Activated T-cell treated with anti-CD3 and anti-CD28 coated beads for 24 hours (primary cell): ENCODE data around the gene TTC17.
"Not testable (repeated sequence)": the region's sequence is repeated elsewhere in the genome, so short reads cannot be mapped to it uniquely, and the experiment has no call there.

Experiments
- DNase-seq: peaks from one replicate; pipeline ENCODE4 v3.0.0-alpha.2; 2020; ENCODE audit warnings: low read depth

The TTC17 gene

DNA sequence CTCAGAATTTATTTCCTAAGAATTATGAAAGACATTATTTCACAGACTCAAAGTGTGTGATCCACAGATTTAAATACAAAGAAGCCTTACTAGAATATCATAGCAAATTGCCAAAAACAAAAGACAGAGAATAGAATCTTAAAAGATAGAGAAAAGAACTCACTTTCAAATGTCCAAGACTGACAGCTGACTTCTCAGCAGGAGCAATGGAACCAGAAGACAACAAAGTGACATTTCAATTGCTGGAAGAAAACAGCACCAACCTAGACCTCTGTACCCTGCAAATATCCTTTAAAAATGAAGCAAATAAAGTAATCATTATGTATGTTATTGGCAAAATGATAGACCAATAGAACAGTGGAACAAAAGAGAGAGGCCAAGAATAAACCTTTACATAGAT lies 109.2 kb downstream of the TTC17 start:
- DNase-seq = no peak

DNA sequence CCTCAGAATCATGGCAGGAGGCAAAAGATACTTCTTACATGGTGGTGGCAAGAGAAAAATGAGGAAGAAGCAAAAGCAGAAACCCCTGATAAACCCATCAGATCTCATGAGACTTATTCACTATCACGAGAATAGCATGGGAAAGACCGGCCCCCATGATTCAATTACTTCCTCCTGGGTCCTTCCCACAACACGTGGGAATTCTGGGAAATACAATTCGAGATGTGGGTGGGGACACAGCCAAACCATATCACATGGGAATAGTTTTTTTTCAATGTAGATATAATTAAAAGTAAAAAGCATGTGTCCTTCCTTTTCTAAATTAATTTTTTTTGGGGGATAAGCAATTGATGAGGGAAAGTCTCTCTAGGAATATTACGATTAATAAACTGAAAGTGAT lies 118.8 kb downstream of the TTC17 start:
- not testable (repeated sequence) for DNase-seq

DNA sequence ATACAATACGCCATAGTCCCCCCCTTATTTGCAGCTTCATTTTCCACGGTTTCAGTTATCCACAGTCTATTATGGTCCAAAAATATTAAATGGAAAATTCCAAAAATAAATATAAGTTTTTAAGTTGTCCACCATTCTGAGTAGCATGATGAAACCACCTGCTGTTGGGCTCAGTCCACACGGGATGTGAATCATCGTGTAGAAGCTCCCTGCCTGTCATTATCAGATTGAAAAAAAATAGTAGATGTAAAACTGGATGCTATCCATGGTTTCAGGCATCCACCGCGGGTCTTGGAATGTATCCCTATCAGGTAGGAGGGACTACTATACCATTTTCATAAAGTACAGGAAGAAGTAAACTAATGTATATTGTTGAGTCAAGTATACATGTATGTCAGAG lies 127.4 kb downstream of the TTC17 start:
- DNase-seq = no peak

DNA sequence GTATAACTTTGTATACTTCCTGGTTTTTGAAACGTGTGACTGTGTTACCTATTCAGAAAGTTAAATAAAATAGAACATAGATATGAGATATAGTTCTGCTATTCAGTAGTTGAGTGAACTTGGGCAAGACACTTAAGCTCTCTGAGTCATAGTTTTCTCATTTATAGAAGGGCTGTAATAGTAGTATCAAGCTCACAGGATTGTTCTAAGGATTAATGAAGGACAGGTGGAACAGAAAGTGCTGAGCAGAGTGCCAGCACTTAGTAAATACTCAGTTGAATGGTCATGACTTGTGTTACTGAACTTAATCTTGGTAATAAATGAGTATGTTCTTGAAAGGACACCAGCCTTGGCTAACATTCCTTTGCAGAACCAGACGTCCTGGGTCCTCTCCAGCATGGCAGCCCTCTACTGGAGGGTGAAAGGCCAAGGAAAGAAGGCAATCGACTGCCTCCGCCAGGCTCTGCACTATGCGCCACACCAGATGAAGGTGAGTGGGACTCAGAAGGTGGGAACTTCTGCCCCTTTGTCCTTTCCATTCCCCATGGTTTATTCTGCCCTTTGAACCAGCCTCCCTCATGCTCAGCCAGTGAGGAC lies 131.2 kb downstream of the TTC17 start:
- no peak for DNase-seq

DNA sequence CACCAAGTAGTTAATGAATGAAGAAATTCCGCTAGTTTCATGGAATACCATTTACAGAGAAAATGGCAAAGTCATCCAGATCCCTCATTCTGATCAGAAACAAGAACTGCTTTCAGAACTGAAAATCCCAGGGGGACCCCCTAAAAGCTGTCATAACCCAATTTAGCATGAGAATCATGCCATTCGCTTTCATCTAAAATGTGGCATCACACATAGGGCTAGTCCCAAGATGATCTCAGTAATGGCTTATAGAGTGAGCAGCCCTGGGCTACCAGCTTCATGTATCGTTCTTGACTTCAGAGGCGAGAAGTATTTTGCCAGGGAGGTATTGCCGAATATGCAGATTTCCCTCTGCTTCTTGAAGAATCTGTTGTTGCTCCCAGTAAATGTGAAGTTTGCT lies 134.0 kb downstream of the TTC17 start:
- no peak for DNase-seq

DNA sequence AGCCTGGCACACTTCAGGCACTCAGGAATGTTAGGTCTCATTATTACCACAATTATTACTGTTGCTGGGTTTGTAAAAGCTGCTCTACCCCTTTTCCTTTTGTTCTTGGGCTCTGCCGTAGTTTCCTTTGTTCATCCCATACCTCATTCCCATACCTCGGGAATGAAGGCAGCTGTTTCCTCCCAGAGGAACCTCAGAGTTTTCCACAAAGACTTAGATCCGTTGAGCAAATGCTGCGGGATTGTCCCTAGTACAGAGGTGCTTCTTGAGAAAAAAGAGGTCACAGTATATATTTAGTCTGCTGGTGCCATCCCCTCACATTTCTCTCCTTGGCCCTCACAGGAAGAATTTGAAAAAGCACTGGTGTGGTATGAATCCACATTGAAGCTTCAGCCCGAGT lies 134.7 kb downstream of the TTC17 start:
- no peak for DNase-seq

DNA sequence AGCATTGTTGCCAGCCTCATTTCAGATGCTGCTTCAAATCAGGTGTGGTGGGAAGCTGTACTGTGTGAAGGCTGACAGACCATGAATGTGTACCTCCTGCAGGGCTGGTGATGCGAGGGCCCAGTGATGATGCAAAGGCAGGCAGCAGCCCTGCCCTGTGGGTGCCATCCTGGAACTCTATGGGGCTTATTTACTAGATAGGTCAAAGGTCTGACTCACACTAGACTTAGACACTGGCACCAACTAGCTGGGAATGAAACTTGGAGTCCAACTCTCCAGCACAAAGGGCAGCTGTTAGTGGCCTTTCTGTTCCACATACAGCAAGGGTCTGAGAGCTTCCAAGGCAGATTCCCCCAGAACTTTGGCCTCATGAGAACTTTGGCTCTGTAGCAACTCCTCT lies 138.4 kb downstream of the TTC17 start:
- DNase-seq = no peak

DNA sequence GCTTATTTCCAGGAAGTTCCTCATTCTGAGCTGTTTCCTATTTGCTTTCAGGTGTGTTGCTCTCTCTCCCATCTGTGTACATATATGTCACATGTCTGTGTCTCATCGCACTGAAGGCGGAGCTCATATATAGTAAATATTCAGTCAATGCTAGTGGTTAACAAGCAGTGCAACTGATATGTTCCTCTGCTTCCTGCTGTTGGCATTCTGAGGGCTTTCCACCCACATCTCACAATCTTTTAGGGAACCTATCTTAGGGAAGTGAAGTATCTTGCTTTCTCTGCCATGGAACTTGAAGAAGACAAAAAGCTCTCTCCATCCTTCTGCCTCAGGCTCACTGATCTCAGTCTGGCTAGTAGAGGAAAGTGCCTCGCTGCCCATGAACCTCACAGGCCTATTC lies 139.8 kb downstream of the TTC17 start:
- no peak for DNase-seq

DNA sequence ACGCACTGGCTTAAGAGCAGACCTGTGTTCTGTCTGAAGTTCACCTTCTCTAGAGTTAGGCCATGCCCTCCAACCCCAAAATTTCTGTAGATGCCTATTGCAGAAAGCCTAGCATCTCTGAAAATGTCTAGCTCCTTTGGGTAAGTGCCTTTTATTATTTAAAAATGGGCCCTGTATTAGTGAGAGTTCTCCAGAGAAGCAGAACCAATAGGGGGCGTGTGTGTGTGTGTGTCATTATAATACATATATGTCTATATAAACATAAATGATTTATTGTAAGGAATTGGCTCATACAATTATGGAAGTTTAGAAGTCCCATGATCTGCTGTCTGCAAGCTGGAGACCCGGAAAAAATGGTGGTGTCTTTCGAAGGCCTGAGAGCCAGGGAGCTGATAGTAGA lies 144.7 kb downstream of the TTC17 start:
- DNase-seq = no peak

DNA sequence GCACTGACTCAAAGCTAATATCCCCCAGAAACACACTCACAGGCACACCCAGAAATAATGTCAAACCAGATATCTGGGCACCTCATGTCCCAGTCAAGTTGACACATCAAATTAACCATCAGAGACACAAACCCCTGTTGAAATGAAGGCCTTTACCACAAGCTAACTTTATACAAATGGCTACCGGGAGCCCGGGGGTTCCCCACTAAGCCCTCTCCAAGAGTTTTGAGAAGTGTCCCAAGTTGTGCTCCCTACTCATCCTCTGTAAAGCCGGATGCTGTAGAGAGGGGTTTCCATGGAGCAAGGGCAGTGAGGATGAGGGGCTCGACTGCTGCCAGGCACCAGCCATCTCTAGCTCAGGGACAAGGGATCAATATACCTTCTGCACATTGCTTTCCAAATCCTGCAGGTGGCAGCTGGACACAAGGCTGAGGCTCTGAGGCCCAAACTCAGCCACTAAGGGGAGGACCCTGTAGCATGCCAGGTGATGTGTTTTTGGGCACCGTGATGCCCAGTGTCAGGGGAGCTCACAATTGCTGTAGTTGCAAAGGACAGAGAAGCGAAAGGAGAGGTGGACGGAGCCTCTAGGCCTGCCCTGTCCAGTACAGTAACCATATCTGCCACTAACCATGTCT lies 145.7 kb downstream of the TTC17 start:
- no peak for DNase-seq

DNA sequence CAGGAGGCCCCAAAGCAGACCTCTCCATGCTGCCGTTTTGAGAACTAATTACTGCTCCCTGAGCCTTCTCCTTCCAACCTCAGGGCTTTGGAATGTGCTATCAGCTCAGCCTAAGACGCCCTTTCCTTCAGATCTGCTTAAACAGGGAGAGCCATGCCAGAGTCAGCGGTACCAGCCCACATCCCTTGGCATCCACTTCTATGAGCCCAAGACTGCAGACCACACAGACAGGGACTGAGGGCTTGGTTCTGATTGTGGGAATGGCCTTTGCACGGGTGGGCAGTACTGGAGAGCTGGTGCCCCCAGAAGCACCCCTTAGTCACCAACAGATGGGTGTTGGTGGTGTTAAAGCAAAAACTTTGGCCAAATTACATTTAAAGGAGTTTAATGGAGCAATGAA lies 146.5 kb downstream of the TTC17 start:
- no peak for DNase-seq

DNA sequence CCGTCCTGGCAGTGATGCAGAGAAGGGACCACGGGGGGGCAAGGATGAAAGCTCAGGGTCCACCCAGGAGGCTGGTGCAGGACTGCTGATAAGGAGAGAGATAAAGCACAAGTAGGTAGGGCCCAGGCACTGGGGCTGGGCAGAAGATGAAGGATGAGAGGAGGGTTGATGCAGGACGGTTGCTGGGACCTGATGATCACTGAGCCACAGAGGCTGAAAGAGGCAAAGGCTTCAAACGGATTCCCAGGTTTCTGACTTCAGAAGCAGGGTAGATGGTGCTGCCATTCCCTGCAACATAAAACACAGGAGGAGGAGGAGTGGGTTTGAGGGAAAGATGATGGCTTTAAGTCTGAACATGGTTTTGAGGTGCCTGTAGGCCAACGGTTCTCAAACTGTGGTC lies 148.5 kb downstream of the TTC17 start:
- DNase-seq = no peak

DNA sequence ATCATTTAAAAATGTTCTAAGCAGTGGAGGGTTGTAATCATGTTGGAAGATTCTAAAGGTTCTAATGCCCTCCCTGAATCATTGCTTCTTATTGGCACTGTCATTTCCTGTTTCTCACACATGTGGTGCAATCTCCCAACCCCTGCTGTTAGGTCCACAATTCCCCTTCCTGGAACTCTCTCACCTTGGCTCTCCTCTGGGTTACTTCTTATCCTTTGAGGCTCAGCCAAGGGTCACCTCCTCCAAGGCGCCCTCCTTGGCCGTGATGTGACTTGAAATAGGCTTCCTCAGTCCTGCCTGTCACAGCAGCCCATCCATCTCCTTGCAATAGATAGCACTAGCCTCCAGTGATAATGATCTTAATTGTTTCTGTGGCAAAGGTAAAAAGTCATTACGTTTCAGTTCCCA lies 149.8 kb downstream of the TTC17 start:
- no peak for DNase-seq

DNA sequence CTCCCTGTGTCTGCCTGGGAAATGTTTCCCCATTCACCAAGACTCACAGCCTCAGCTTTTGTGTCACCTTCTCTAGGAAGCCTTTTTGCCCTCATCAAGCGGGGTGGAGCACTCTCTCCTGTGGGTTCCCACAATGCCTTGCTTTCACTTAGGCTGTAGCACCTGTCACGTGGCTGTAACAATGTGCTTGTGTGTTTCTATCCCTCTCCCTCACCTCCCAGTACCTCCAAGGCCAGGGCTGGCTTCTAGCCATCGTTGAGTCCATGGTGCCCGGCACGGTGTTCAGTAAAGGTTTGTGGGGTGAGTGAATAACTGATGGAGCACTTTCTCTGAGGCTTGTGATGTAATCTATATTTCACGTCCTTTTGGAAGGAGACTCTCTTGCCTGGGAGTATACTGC lies 153.2 kb downstream of the TTC17 start:
- DNase-seq = no peak

DNA sequence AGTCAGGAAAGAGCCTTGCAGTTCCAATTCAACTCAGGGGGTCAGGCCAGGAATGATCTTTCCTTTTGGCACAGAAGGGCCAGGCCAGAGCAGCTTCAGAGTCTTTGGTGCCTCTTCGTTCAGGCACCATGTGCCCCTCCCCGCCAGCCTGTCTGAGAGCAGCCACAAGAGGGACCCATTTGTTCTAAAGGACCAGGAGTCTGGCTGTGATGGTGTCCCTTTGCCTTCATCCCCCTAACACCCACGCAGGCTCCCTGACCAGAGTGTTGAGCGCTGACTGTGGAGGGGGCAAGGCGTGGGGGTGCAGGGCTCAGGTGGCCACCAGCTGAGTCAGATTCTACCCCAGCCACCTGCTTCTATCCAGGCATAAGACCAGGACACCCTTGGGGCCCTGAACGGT lies 156.4 kb downstream of the TTC17 start:
- DNase-seq = no peak

DNA sequence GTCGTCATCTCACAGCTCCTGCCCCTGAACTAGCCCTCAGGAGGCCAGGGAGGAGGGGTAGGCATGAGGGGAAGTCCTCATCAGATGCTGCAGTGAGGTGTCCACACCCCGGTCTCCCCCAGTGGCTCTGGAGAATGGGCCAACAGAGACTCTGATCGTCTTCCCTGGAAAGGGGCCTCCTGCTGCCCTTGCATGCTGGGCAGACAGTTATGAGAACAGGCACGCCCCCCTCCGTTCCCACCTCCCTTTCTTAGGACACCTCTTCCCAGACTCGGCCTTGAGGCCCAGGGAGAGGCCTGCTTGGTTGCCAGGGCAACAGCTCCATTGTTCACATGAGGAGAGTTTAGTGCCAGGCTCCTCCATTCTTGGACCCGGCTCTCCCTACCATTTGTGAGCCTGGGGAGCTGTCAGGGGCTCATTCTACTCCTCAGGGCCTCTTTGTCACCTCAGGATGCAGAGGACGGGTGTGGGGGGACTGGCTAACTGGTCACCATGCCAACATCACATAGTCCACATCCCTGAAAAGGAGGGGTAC lies 157.7 kb downstream of the TTC17 start:
- DNase-seq = no peak

DNA sequence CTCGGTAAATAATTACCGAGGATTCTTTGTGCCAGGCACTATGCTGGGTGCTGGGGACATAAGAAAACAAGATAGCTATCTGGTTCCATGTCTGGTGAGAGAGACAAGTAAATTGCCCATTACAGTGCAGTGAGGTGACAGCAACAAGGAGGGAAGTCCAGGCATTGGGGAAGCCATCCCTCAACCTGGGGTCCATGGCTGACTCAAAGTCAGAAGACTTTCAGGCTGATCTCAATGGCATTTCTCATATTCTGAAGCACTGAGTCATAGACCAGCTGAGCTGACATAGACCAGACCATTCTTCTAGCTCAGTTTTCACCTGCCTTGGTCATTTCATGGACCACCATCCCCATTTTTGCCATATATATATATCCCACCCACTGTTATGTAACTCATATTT lies 158.8 kb downstream of the TTC17 start:
- DNase-seq = no peak

DNA sequence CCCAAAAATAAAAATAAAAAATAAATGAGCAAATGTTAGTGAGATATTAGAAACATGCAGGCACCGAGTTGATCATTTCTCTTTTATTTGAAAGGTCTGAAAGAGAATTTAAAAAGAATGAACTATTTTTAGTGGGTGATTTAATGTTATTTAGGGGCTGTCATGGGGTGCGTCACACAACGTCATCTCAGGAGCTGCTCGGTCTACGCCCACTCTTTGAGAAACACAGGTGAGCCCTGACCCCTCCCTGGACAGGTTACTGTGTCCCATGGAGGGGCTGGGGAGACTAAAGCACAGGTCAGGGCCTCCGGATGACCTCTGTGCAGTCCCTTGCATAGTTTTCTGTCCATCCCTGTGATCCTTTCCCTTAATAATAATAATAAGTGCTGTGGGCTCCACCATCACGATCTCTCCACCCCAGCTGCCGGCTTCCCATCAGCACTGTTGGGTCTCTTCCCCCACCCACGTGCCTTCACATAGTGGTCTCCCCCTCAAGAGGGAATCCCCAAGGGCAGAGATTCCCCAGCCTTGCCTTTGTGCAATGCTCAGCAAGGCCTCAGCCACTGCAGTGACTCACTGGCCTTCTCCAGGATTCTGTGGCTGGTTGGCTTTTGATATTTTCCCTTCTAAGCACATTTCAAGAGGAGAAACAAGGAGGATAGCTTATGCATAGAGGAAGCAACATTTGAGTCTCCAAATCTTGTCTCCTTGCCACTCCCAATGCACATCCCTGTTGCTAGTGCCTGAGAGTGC lies 159.9 kb downstream of the TTC17 start:
- DNase-seq = peak; percentile 2

DNA sequence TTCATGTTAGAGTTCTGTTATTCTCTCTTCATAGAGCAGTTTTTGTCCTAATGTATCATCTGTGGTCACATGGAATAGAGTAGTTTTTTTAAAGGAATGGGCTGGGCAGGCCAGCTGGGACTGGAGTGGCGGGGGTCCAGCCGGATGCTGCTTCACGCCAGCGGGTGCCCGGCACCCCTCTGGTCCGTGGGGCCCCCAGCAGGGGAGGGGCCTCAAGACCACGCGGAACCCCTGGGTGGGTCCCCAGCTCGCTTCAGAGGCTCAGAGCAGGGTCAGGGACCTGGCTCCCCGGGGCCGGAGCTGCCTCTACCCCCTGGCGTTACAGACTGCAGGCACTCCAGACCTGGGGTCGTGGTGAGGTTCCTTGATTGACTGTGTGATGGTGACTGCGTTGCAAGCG lies 162.8 kb downstream of the TTC17 start:
- DNase-seq = no peak

DNA sequence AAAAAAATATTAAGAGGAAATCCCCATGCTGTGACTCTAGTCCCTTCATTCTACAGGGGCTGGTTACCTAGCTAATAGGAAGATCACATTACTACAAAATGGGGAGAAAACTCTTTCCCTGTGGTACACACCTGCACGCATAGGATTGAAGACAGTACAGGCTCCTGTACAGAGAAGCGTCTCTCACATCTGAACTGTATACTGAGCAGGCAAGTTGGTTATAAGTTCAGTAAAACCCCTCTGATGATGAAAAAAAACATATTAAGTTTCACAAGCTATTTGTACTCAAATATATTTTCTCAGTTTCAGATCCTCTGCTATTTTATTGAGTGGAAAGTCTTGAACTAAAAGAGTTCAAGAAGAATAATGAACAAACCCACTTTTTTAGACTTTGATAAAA lies 164.9 kb downstream of the TTC17 start:
- DNase-seq = no peak

DNA sequence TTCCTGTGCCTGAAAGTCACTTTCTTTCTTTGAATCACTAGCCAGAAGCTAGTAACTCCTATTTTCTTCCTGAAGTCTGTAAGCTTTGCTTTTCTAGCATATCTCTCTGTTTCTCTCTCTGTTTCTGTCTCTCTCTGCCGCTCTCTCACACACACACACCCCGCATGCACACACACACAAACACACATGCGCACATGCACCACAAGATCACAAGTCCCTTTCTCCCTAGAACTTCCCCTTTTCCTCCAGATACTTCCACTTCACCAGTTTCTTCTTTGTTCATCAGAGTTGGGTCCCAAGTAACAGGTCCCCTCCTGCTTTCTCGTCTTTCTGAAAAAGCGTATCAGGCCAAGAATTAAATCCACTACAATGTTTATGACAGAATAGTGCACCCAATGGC lies 173.3 kb downstream of the TTC17 start:
- no peak for DNase-seq

DNA sequence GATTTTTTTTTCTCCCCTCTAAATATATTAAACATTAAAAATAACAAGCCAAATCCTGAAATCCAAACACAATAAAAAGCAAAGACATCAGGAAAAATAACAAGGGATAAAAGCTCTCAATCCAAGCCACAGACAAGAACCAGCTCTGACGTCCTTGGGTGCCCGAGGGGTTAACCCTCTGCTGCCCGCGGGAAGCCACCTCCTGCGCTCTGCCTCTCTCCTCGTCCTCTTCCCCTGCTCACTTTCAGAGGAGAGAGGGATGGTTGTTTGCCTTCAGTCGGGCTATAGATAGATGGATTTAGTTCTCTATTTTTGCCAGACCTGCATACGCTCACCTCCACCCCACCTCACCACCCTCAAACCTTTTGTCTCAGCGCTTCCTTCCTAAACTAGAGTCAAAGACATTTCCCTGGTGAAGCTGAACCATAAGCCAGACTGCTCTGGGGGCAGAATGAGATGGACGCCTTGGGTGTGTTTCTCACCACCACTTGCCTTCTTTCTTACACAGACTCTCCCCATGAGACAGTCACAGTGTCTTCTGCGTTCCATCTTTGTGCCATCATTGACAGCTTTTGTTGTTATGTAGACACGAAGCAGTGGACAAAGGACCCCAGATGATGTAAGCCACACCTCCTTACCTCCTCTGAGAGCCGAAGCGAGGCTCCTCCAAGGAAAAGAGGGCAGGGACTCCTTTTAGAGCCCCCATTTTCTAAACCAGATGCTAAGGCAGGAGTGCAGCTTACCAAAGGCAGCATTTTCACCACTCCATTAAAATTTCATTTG lies 179.3 kb downstream of the TTC17 start:
- DNase-seq = no peak

DNA sequence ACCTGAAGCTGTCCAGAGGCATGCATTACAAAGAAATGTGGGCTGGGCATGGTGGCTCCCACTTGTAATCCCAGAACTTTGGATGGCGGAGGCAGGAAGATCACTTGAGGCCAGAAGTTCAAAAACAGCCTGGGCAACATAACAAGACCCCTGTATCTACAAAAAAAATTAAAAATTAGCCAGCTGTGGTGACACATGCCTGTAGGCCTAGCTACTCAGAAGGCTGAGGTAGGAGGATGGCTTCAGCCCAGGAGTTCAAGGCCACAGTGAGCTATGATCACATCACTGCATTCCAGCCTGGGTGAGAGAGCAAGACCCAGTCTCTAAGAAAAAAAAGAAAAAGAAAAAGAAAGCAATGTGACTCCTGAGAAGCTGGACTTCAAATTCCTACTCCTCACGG lies 183.3 kb downstream of the TTC17 start:
- DNase-seq = no peak
